DMS114 treated with DMSO at 0.1 percent for 48 hours (cell line): ENCODE data around the gene GALR1.

Experiments
- DNase-seq: peaks from one replicate; lab custom pipeline; 2025; ENCODE audit not compliant: unreplicated experiment; lab: John Stamatoyannopoulos, UW

The GALR1 gene

DNA sequence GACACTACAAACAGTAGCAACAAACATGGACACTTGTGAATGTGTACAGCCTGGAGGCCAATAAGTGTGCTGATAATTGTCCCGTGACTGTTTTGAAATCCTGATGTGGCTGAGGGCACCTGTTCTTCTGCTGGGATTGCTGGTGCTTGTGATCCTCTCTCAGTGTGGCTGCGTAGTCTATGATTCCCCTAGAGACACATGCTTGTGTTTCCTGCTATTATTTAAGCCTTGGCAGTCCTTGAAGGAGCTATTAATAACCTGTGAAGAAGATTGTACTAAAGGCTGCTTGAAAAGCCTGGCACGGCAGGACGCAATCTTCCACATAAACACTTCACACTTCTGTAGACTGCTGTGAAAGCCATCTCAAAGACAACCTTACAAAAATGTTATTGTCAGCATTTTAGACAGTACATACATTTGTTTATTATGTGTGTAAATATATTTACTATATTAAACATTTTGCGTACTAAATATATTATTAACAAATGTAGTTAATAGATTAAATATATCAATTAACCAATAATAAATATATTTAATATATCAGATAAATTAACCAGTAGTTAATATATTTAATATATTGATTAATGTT lies 71.4 kb downstream of the GALR1 start:
- no peak for DNase-seq

DNA sequence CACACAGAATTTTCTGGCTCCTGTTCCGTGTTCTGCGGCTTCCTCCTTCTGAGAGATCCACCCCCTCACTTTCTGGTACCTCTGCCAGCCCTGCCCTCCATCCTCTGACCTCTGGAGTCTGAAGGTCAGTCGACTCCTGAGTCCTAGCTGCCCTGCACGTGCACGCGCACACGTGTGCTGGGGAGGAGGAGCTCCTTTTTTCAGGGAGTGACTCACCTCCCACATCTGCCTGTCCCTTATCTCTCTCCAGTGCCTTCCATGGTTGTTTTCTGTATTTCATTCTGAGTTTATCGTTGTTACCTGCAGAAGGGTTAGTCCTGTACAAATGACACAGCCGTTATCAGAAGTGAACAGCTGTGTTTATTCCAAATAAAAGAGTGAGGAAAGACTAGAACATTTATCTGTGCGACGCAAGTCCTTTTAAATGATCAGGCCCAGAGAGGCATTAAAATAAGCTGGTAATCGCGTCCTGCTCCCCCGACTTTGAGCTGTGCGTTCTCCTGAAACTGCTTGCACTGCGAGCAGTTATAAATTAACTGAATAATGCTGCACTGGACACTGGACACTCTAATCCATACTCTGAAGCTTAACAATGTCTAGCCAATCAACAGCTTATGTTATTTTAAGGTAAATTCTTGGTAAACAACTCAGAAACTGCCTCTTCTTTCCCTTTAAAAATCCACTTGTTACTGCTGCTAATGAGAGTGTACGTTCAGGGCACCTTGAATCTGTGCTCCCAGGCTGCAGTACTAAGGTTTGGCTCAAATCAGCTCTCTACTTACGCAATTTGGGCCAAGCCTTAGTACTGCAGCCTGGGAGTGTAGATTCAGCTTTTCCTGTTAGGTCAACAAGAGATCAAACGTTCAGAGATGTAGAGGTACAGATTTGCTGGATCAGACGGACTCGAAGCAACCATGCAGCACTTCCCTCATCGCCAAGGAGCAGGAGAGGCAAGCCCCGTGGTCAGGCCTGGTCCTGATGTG lies 72.5 kb downstream of the GALR1 start:
- no peak for DNase-seq

DNA sequence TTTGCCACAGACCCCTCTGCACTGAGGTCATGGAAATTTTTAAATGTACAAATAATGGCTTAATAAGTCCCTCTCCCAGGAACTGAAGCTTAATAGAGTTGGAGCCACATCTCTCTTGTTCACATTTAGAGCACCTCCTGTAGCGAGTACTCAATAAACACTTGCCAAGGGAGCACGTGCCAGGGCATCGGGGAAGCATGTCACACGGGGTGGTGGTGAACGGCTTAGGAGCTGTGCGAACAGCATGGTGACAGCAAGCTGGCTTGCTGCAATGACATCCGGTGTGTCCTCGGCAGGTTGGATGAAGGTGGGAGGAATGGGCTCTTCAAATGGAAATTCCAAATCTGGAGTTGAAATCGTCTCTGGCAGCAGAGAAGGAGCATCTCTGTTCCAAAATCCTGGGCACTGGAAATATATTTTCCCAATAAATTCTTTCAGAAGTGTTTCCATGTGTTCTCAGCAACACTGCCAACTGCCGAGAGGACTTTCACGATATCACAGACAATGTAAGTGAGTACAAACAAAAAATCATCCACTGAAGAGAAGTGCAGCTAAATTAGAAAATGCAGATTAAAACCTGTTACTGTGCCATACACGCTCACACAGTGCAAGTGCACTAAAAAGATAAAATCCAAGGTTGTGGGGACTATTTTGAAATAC lies 74.1 kb downstream of the GALR1 start:
- DNase-seq, result no peak
